ENCODE results near the gene LYAR. TPM values are rescaled to one million over a fixed set of nuclear protein-coding genes. Genes with fewer than 3 reads are reported as not detected.
"Not testable (repeated sequence)": the region's sequence is repeated elsewhere in the genome, so short reads cannot be mapped to it uniquely, and the experiment has no call there.

LYAR gene
- total and polyA plus RNA-seq, 2 donors from 2014 or later = 6.6 to 8.6 TPM

- TF ChIP-seq CTCF (IDR thresholded peaks at IDR 0.05; ENCODE audit: borderline replicate concordance, extremely low read depth, insufficient read depth) = peak; percentile 13
- FAIRE-seq = no peak
- Histone ChIP-seq H3K36me3 (ENCODE audit: control insufficient read depth in 2 of 3, insufficient read depth in 3 of 3, low read length in 3 of 3) (no peaks in the 10 kb centered on the region), H3K27ac (ENCODE audit: low read depth in 2 of 2, low read length in 2 of 2) (no peak overlapping the region), H3K9me3 (ENCODE audit: control insufficient read depth in 2 of 3, insufficient read depth in 1 of 3, low read length in 3 of 3) (no peaks in the 10 kb centered on the region), H3K9ac (ENCODE audit: low read length in 3 of 3) (no peak overlapping the region), H3K4me3 (ENCODE audit: low read length in 3 of 3) (no peak overlapping the region), H3K27me3 (ENCODE audit: control insufficient read depth, insufficient read depth, low read length) (no peaks in the 10 kb centered on the region), H3K4me1 (ENCODE audit: control insufficient read depth in 2 of 3, insufficient read depth in 2 of 3, low read depth in 1 of 3, low read length in 3 of 3) (peaks cover 0 to 5% (median 0%) of the 10 kb centered on the region in 3 donors)
- intact Hi-C loops (cut with DNase I) = no loop called here
- DNase-seq = peak in 2 of 5 donors; percentile 5 to 34
Observed at GRCh38 chr4:4260185-4260751, 29.7 kb downstream of the LYAR start.

DNA sequence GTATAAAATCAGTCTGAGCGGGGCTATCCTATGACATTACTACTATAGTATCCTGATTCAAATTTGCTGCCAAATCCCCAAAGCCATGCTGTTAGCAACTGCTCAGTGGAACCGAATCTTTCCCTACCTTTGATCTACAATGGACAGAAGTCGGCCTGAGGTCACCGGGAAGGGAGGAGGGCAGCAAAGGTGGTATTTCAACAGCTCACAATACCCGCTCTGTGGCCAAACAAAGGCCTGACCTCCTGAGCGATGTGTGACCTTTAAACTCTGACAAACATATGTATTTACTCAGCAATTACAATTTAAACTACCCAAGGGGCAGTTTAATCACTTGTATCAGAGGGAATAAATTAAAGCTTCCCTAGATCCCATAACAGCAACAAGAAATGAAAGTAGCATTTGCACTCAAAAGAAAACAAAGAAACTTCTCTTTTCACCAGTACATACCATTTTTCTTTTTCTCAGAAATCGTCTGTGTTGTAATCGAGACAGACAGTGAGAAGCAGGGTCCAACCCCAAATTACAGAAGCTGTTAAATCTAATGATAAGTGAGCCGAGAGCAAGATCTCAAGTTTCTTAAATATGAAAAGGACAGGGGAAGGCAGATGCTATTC is 30.4 kb downstream of the LYAR start:
- no peak for FAIRE-seq
- Histone ChIP-seq H3K36me3 (ENCODE audit: control insufficient read depth in 2 of 3, insufficient read depth in 3 of 3, low read length in 3 of 3) (no peaks in the 10 kb centered on the region), H3K4me1 (ENCODE audit: control insufficient read depth in 2 of 3, insufficient read depth in 2 of 3, low read depth in 1 of 3, low read length in 3 of 3) (peaks cover 0 to 5% (median 0%) of the 10 kb centered on the region in 3 donors), H3K4me3 (ENCODE audit: low read length in 3 of 3) (no peak overlapping the region), H3K27me3 (ENCODE audit: control insufficient read depth, insufficient read depth, low read length) (no peaks in the 10 kb centered on the region), H3K27ac (ENCODE audit: low read depth in 2 of 2, low read length in 2 of 2) (no peak overlapping the region), H3K9me3 (ENCODE audit: control insufficient read depth in 2 of 3, insufficient read depth in 1 of 3, low read length in 3 of 3) (no peaks in the 10 kb centered on the region), H3K9ac (ENCODE audit: low read length in 3 of 3) (no peak overlapping the region)
- intact Hi-C loops (cut with DNase I) = loop anchor here (5.0 kb wide), 1 partner anchor 78 kb away; no protein-coding TSS in a partner anchor
- peak in 2 of 5 donors; percentile 20 to 42 for DNase-seq
- no peak for TF ChIP-seq CTCF (IDR thresholded peaks at IDR 0.05; ENCODE audit: borderline replicate concordance, extremely low read depth, insufficient read depth)

GRCh38 chr4:4257705-4258104 is 32.2 kb downstream of the LYAR start:
- not testable (repeated sequence) for DNase-seq; FAIRE-seq; H3K4me3 ChIP-seq (ENCODE audit: low read length in 3 of 3); H3K27ac ChIP-seq (ENCODE audit: low read depth in 2 of 2, low read length in 2 of 2); H3K4me1 ChIP-seq (ENCODE audit: control insufficient read depth in 2 of 3, insufficient read depth in 2 of 3, low read depth in 1 of 3, low read length in 3 of 3); H3K27me3 ChIP-seq (ENCODE audit: control insufficient read depth, insufficient read depth, low read length); H3K36me3 ChIP-seq (ENCODE audit: control insufficient read depth in 2 of 3, insufficient read depth in 3 of 3, low read length in 3 of 3); H3K9ac ChIP-seq (ENCODE audit: low read length in 3 of 3); H3K9me3 ChIP-seq (ENCODE audit: control insufficient read depth in 2 of 3, insufficient read depth in 1 of 3, low read length in 3 of 3)
- intact Hi-C loops (cut with DNase I) = loop anchor here (5.0 kb wide), 1 partner anchor 80 kb away; no protein-coding TSS in a partner anchor

GRCh38 chr4:4256799-4257198 is 33.2 kb downstream of the LYAR start:
- Histone ChIP-seq H3K9me3 (ENCODE audit: control insufficient read depth in 2 of 3, insufficient read depth in 1 of 3, low read length in 3 of 3) (no peaks in the 10 kb centered on the region), H3K27ac (ENCODE audit: low read depth in 2 of 2, low read length in 2 of 2) (no peak overlapping the region), H3K27me3 (ENCODE audit: control insufficient read depth, insufficient read depth, low read length) (no peaks in the 10 kb centered on the region), H3K36me3 (ENCODE audit: control insufficient read depth in 2 of 3, insufficient read depth in 3 of 3, low read length in 3 of 3) (no peaks in the 10 kb centered on the region), H3K4me3 (ENCODE audit: low read length in 3 of 3) (no peak overlapping the region), H3K4me1 (ENCODE audit: control insufficient read depth in 2 of 3, insufficient read depth in 2 of 3, low read depth in 1 of 3, low read length in 3 of 3) (peaks cover 0 to 5% (median 0%) of the 10 kb centered on the region in 3 donors), H3K9ac (ENCODE audit: low read length in 3 of 3) (no peak overlapping the region)
- intact Hi-C loops (cut with DNase I) = loop anchor here (5.0 kb wide), 1 partner anchor 81 kb away; no protein-coding TSS in a partner anchor
- TF ChIP-seq CTCF (IDR thresholded peaks at IDR 0.05; ENCODE audit: borderline replicate concordance, extremely low read depth, insufficient read depth) = no peak
- FAIRE-seq = no peak
- DNase-seq = no peak

All from kidney (tissue), 14 donors.